ENCODE measurements around the gene DUSP22.

DUSP22 gene

GRCh38 chr6:344816-345340 lies 52.6 kb downstream of the DUSP22 start:
- H3K9me3 ChIP-seq (ENCODE audit: control insufficient read depth, insufficient read depth, low read length) = no peaks in the 10 kb centered on the region
- H3K4me1 ChIP-seq (ENCODE audit: insufficient read depth, low read length) = no peaks in the 10 kb centered on the region
- H3K9ac ChIP-seq (ENCODE audit: low read depth, low read length) = no peak overlapping the region
- no peaks in the 10 kb centered on the region; the same call in 1 of the 2 replicates for H3K36me3 ChIP-seq (ENCODE audit: insufficient read depth, low read length)

- Histone ChIP-seq H3K36me3 (ENCODE audit: insufficient read depth, low read length) (no peaks in the 10 kb centered on the region; the same call in 1 of the 2 replicates), H3K9ac (ENCODE audit: low read depth, low read length) (no peak overlapping the region), H3K4me1 (ENCODE audit: insufficient read depth, low read length) (no peaks in the 10 kb centered on the region), H3K9me3 (ENCODE audit: control insufficient read depth, insufficient read depth, low read length) (no peaks in the 10 kb centered on the region)
These were observed 53.6 kb downstream of the DUSP22 start for GRCh38 chr6:345747-346385.

- H3K36me3 ChIP-seq (ENCODE audit: insufficient read depth, low read length) = no peaks in the 10 kb centered on the region
- H3K9me3 ChIP-seq (ENCODE audit: control insufficient read depth, insufficient read depth, low read length) = no peaks in the 10 kb centered on the region
- no peak overlapping the region for H3K9ac ChIP-seq (ENCODE audit: low read depth, low read length)
- H3K4me1 ChIP-seq (ENCODE audit: insufficient read depth, low read length) = no peaks in the 10 kb centered on the region
These were observed 54.2 kb downstream of the DUSP22 start for GRCh38 chr6:346386-347030.

GRCh38 chr6:347232-347631 lies 54.9 kb downstream of the DUSP22 start:
- Histone ChIP-seq H3K36me3 (ENCODE audit: insufficient read depth, low read length) (no peaks in the 10 kb centered on the region), H3K9ac (ENCODE audit: low read depth, low read length) (no peak overlapping the region), H3K4me1 (ENCODE audit: insufficient read depth, low read length) (no peaks in the 10 kb centered on the region; the same call in 1 of the 2 replicates), H3K9me3 (ENCODE audit: control insufficient read depth, insufficient read depth, low read length) (no peaks in the 10 kb centered on the region)

GRCh38 chr6:347951-348859 lies 55.9 kb downstream of the DUSP22 start:
- Histone ChIP-seq H3K4me1 (ENCODE audit: insufficient read depth, low read length) (no peaks in the 10 kb centered on the region; the same call in 1 of the 2 replicates), H3K36me3 (ENCODE audit: insufficient read depth, low read length) (no peaks in the 10 kb centered on the region), H3K9ac (ENCODE audit: low read depth, low read length) (no peak overlapping the region), H3K9me3 (ENCODE audit: control insufficient read depth, insufficient read depth, low read length) (no peaks in the 10 kb centered on the region)

GRCh38 chr6:348860-349396 lies 56.6 kb downstream of the DUSP22 start:
- Histone ChIP-seq H3K4me1 (ENCODE audit: insufficient read depth, low read length) (no peaks in the 10 kb centered on the region; the same call in 1 of the 2 replicates), H3K9ac (ENCODE audit: low read depth, low read length) (no peak overlapping the region), H3K36me3 (ENCODE audit: insufficient read depth, low read length) (no peaks in the 10 kb centered on the region), H3K9me3 (ENCODE audit: control insufficient read depth, insufficient read depth, low read length) (no peaks in the 10 kb centered on the region)

GRCh38 chr6:349491-349921 lies 57.2 kb downstream of the DUSP22 start:
- Histone ChIP-seq H3K4me1 (ENCODE audit: insufficient read depth, low read length) (no peaks in the 10 kb centered on the region; the same call in 1 of the 2 replicates), H3K9me3 (ENCODE audit: control insufficient read depth, insufficient read depth, low read length) (no peaks in the 10 kb centered on the region), H3K36me3 (ENCODE audit: insufficient read depth, low read length) (no peaks in the 10 kb centered on the region), H3K9ac (ENCODE audit: low read depth, low read length) (no peak overlapping the region)

GRCh38 chr6:350371-350770 lies 58.1 kb downstream of the DUSP22 start:
- Histone ChIP-seq H3K9ac (ENCODE audit: low read depth, low read length) (no peak overlapping the region), H3K4me1 (ENCODE audit: insufficient read depth, low read length) (no peaks in the 10 kb centered on the region; the same call in 1 of the 2 replicates), H3K36me3 (ENCODE audit: insufficient read depth, low read length) (no peaks in the 10 kb centered on the region), H3K9me3 (ENCODE audit: control insufficient read depth, insufficient read depth, low read length) (no peaks in the 10 kb centered on the region)

GRCh38 chr6:351011-351866 lies 59.0 kb downstream of the DUSP22 start:
- no peaks in the 10 kb centered on the region; the same call in 1 of the 2 replicates for H3K4me1 ChIP-seq (ENCODE audit: insufficient read depth, low read length)
- no peaks in the 10 kb centered on the region for H3K36me3 ChIP-seq (ENCODE audit: insufficient read depth, low read length)
- no peak overlapping the region for H3K9ac ChIP-seq (ENCODE audit: low read depth, low read length)
- no peaks in the 10 kb centered on the region for H3K9me3 ChIP-seq (ENCODE audit: control insufficient read depth, insufficient read depth, low read length)

- Histone ChIP-seq H3K9ac (ENCODE audit: low read depth, low read length) (no peak overlapping the region), H3K4me1 (ENCODE audit: insufficient read depth, low read length) (no peaks in the 10 kb centered on the region; the same call in 1 of the 2 replicates), H3K9me3 (ENCODE audit: control insufficient read depth, insufficient read depth, low read length) (no peaks in the 10 kb centered on the region), H3K36me3 (ENCODE audit: insufficient read depth, low read length) (no peaks in the 10 kb centered on the region)
These were observed 59.6 kb downstream of the DUSP22 start for GRCh38 chr6:351867-352289.

- H3K9ac ChIP-seq (ENCODE audit: low read depth, low read length) = no peak overlapping the region
- no peaks in the 10 kb centered on the region for H3K36me3 ChIP-seq (ENCODE audit: insufficient read depth, low read length)
- H3K9me3 ChIP-seq (ENCODE audit: control insufficient read depth, insufficient read depth, low read length) = no peaks in the 10 kb centered on the region
- no peaks in the 10 kb centered on the region; the same call in 1 of the 2 replicates for H3K4me1 ChIP-seq (ENCODE audit: insufficient read depth, low read length)
These were observed 60.2 kb downstream of the DUSP22 start for GRCh38 chr6:352474-352873.

- no peaks in the 10 kb centered on the region; the same call in 1 of the 2 replicates for H3K4me1 ChIP-seq (ENCODE audit: insufficient read depth, low read length)
- H3K9me3 ChIP-seq (ENCODE audit: control insufficient read depth, insufficient read depth, low read length) = no peaks in the 10 kb centered on the region
- no peak overlapping the region for H3K9ac ChIP-seq (ENCODE audit: low read depth, low read length)
- H3K36me3 ChIP-seq (ENCODE audit: insufficient read depth, low read length) = no peaks in the 10 kb centered on the region
These were observed 60.7 kb downstream of the DUSP22 start for GRCh38 chr6:352896-353470.

Data from ES-I3 (cell line).